ENCODE data around the gene MED31. TPM values are rescaled to one million over a fixed set of nuclear protein-coding genes. Genes with fewer than 3 reads are reported as not detected.

The MED31 gene
- total and polyA plus RNA-seq, 2 of the 4 experiments (the other 2 are of a cell fraction): 5.6 to 11.6 TPM

GRCh38 chr17:6636105-6636504 is 15.3 kb downstream of the MED31 start:
- no peak overlapping the region for H2AFZ ChIP-seq (replicated peaks; ENCODE audit: low read length, poor library complexity)
- H2BK15ac ChIP-seq (ENCODE audit: low read depth, low read length): no peak overlapping the region
- ChIA-PET CTCF (no interaction called here), POLR2A (ENCODE audit: unreplicated experiment) (no interaction called here)
- ATAC-seq (ENCODE audit: low read depth) (no peak), DNase-seq (no peak)
- no CpG with 5 or more reads among the region's 2 CpGs for whole genome bisulfite sequencing, 2 experiments (ENCODE audit: extremely low coverage in 2 of 2, insufficient read length in 1 of 2)
- no peak overlapping the region for H2BK120ac ChIP-seq (ENCODE audit: low read depth, low read length)
- no peak overlapping the region for H3K4ac ChIP-seq (ENCODE audit: low read depth, low read length)
- H3K23ac ChIP-seq (ENCODE audit: low read depth, low read length): no peak overlapping the region
- no peak overlapping the region for H2AK5ac ChIP-seq (ENCODE audit: low read depth, low read length)
- intact Hi-C loops (cut with micrococcal nuclease): no loop called here
- peaks cover 14% of the 10 kb centered on the region for H3K36me3 ChIP-seq (ENCODE audit: control insufficient read depth, insufficient read depth, low read length)
- H2BK20ac ChIP-seq (ENCODE audit: low read depth, low read length): no peak overlapping the region
- no peak overlapping the region for H4K91ac ChIP-seq (ENCODE audit: insufficient read depth, low read depth, low read length)
- H3K27ac ChIP-seq (ENCODE audit: insufficient read depth, low read length): no peak overlapping the region
- in situ Hi-C loops (cut with MboI; ENCODE audit: low sequenced_read_pairs): no loop called here
- peaks cover 9 to 64% of the 10 kb centered on the region in 2 experiments for H3K79me1 ChIP-seq (ENCODE audit: low read depth in 1 of 2, low read length in 2 of 2)
- no peak overlapping the region for H3K56ac ChIP-seq (ENCODE audit: extremely low read depth, insufficient read depth, low read length)
- H4K8ac ChIP-seq (ENCODE audit: low read depth in 2 of 2, low read length in 2 of 2): no peak overlapping the region
- TF ChIP-seq RCOR1 (IDR thresholded peaks at IDR 0.05; ENCODE audit: insufficient replicate concordance, low read length) (no peak), POLR2A (IDR thresholded peaks at IDR 0.05; ENCODE audit: low read depth, low read length) (no peak), ELK1 (IDR thresholded peaks at IDR 0.05; ENCODE audit: borderline replicate concordance, low read depth, low read length) (no peak), MXI1 (IDR thresholded peaks at IDR 0.05; ENCODE audit: borderline replicate concordance, low read depth, low read length) (no peak), CEBPB (IDR thresholded peaks at IDR 0.05; ENCODE audit: low read depth, low read length) (no peak), CHD1 (IDR thresholded peaks at IDR 0.05; ENCODE audit: low read depth, low read length) (no peak), RFX5 (IDR thresholded peaks at IDR 0.05; ENCODE audit: low read depth, low read length) (no peak), BHLHE40 (IDR thresholded peaks at IDR 0.05; ENCODE audit: low read depth, low read length) (no peak)
- H3K9me1 ChIP-seq (ENCODE audit: insufficient read depth, low read length): 0 out of 2 replicates have a peak, but pooled peaks cover 5% of the 10 kb centered on the region
- H3K27me3 ChIP-seq (ENCODE audit: control insufficient read depth, insufficient read depth, low read length): no peaks in the 10 kb centered on the region
- dilution Hi-C loops (cut with HindIII; ENCODE audit: low sequenced_read_pairs, unreplicated experiment): no loop called here
- BruUV-seq (replicated peaks): no TSS peak
- H2BK5ac ChIP-seq (ENCODE audit: low read depth, low read length, poor library complexity, severe bottlenecking): no peak overlapping the region
- no peak overlapping the region for H3K9ac ChIP-seq (ENCODE audit: low read depth, low read length)
- H3K4me1 ChIP-seq (ENCODE audit: control insufficient read depth, insufficient read depth, low read length): peaks cover 7% of the 10 kb centered on the region; the same call in 1 of the 2 replicates
- no peak overlapping the region for H4K5ac ChIP-seq (ENCODE audit: low read depth, low read length)
- no peak overlapping the region for H3K4me2 ChIP-seq (ENCODE audit: low read depth, low read length)
- H3K9me3 ChIP-seq (ENCODE audit: control insufficient read depth, insufficient read depth, low read length): no peaks in the 10 kb centered on the region
- no peak overlapping the region for H3K4me3 ChIP-seq (ENCODE audit: insufficient read depth, low read depth, low read length)
- no peak overlapping the region for H3K18ac ChIP-seq (ENCODE audit: low read depth, low read length)
- no peak overlapping the region for H2AK9ac ChIP-seq (replicated peaks; ENCODE audit: low read depth, low read length, poor library complexity)
- no peaks in the 10 kb centered on the region; the same call in 1 of the 2 replicates for H4K20me1 ChIP-seq (ENCODE audit: insufficient read depth, low read length)
- H3K14ac ChIP-seq (replicated peaks; ENCODE audit: low read depth, low read length): no peak overlapping the region
